PC-9 (cell line): ENCODE measurements around the gene TNIK.

Source experiments
- CTCF ChIP-seq: fragments of 200-600 bp; sonication (generic); conservative IDR thresholded peaks from 2 replicates; pipeline ENCODE4 v1.6.1; 2017; ENCODE audit warnings: mixed run types, antibody characterized with exemption, mild to moderate bottlenecking, moderate library complexity
- EZH2 ChIP-seq: fragments of 200-600 bp; sonication (generic); IDR thresholded peaks from 2 replicates; pipeline ENCODE4 v1.8.0; 2017; ENCODE audit warnings: antibody characterized with exemption, low read depth

- TF ChIP-seq EZH2 = no peak
- no peak for TF ChIP-seq CTCF
These were observed 174.9 kb downstream of the TNIK start for GRCh38 chr3:171285287-171285686.
